Astrocyte (in vitro differentiated cells and primary cell): ENCODE results near the gene POLR3GL.

ENCODE experiments used
- CTCF ChIP-seq: IDR thresholded peaks from 2 replicates; pipeline ENCODE4 v1.5.1; 2011; ENCODE audit warnings: low read depth, mild to moderate bottlenecking, inconsistent platforms, low read length, moderate library complexity; ENCODE audit not compliant: insufficient read depth
- EZH2 ChIP-seq: IDR thresholded peaks from 2 replicates; pipeline ENCODE4 v1.6.1; 2012; ENCODE audit warnings: mild to moderate bottlenecking, low read length, inconsistent platforms; ENCODE audit not compliant: insufficient read depth

DNA sequence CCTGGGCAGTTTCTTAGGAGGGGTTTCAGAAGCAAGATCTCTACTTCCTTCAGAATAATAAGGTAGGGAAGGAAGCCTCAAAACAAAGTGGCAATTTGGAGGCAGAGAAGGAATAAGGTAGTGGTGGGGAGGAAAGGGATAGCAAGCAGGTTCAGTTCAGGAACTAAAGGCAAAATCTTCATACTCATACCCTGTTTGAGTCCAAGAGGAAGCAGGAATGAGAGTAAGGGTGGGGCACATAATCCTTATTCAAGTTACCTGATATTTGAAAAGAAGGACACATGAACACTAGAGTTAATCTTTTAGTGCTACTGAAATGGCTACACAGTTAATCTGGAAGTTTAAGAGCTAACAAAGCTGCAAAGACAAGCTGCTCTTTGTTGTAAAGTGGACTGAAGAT is 28.8 kb upstream of the POLR3GL start:
- TF ChIP-seq CTCF: no peak
- TF ChIP-seq EZH2: no peak
